22Rv1 (cell line): ENCODE data around the gene SLC6A20.

ENCODE experiments used
- CTCF ChIP-seq: fragments of 450-650 bp; IDR thresholded peaks from 2 replicates; pipeline ENCODE4 v1.5.1; 2017; ENCODE audit warnings: mild to moderate bottlenecking
- ZFX ChIP-seq: fragments of 450-650 bp; IDR thresholded peaks from 2 replicates; pipeline ENCODE4 v1.6.1; 2017; ENCODE audit warnings: antibody characterized with exemption, borderline replicate concordance

GRCh38 chr3:45807133-45807532 lies 10.8 kb upstream of the SLC6A20 start:
- TF ChIP-seq CTCF (no peak), ZFX (no peak)
